ENCODE measurements around the gene ELMO2.

GRCh38 chr20:46328200-46328882 lies 78.1 kb downstream of the ELMO2 start:
- no peak for TF ChIP-seq CTCF (IDR thresholded peaks at IDR 0.05)
- TF ChIP-seq ZFX (IDR thresholded peaks at IDR 0.05; ENCODE audit: borderline replicate concordance) = no peak

Measured in 22Rv1 (cell line).